ENCODE results near the gene SPON2.

The SPON2 gene

GRCh38 chr4:1151541-1151940 lies 20.8 kb downstream of the SPON2 start:
- TF ChIP-seq FOXP2 (optimal IDR thresholded peaks at IDR 0.05; ENCODE audit: borderline replicate concordance, extremely low read depth, extremely low read length, insufficient read depth) (no peak), TAF1 (IDR thresholded peaks at IDR 0.05; ENCODE audit: borderline replicate concordance, insufficient read depth, low read length) (no peak), POLR2AphosphoS5 (IDR thresholded peaks at IDR 0.05; ENCODE audit: low read depth, low read length) (no peak), REST (IDR thresholded peaks at IDR 0.05; ENCODE audit: insufficient read depth in 1 of 2, low read depth in 2 of 2, low read length in 2 of 2) (no peak), SIN3A (IDR thresholded peaks at IDR 0.05; ENCODE audit: borderline replicate concordance, insufficient read depth, low read length) (no peak)

- TF ChIP-seq REST (IDR thresholded peaks at IDR 0.05; ENCODE audit: insufficient read depth in 1 of 2, low read depth in 2 of 2, low read length in 2 of 2) (no peak), TAF1 (IDR thresholded peaks at IDR 0.05; ENCODE audit: borderline replicate concordance, insufficient read depth, low read length) (no peak), POLR2AphosphoS5 (IDR thresholded peaks at IDR 0.05; ENCODE audit: low read depth, low read length) (no peak), SIN3A (IDR thresholded peaks at IDR 0.05; ENCODE audit: borderline replicate concordance, insufficient read depth, low read length) (no peak), FOXP2 (optimal IDR thresholded peaks at IDR 0.05; ENCODE audit: borderline replicate concordance, extremely low read depth, extremely low read length, insufficient read depth) (no peak)
Measured at GRCh38 chr4:1150875-1151274, 21.5 kb downstream of the SPON2 start.

- TF ChIP-seq POLR2AphosphoS5 (IDR thresholded peaks at IDR 0.05; ENCODE audit: low read depth, low read length) (no peak), FOXP2 (optimal IDR thresholded peaks at IDR 0.05; ENCODE audit: borderline replicate concordance, extremely low read depth, extremely low read length, insufficient read depth) (no peak), REST (IDR thresholded peaks at IDR 0.05; ENCODE audit: insufficient read depth in 1 of 2, low read depth in 2 of 2, low read length in 2 of 2) (no peak), SIN3A (IDR thresholded peaks at IDR 0.05; ENCODE audit: borderline replicate concordance, insufficient read depth, low read length) (no peak), TAF1 (IDR thresholded peaks at IDR 0.05; ENCODE audit: borderline replicate concordance, insufficient read depth, low read length) (no peak)
Measured at GRCh38 chr4:1139860-1140259, 32.5 kb downstream of the SPON2 start.

GRCh38 chr4:1137850-1138249 lies 34.5 kb downstream of the SPON2 start:
- TF ChIP-seq POLR2AphosphoS5 (IDR thresholded peaks at IDR 0.05; ENCODE audit: low read depth, low read length), result no peak
- no peak for TF ChIP-seq FOXP2 (optimal IDR thresholded peaks at IDR 0.05; ENCODE audit: borderline replicate concordance, extremely low read depth, extremely low read length, insufficient read depth)
- no peak for TF ChIP-seq TAF1 (IDR thresholded peaks at IDR 0.05; ENCODE audit: borderline replicate concordance, insufficient read depth, low read length)

- TF ChIP-seq REST (IDR thresholded peaks at IDR 0.05; ENCODE audit: insufficient read depth in 1 of 2, low read depth in 2 of 2, low read length in 2 of 2) (no peak), SIN3A (IDR thresholded peaks at IDR 0.05; ENCODE audit: borderline replicate concordance, insufficient read depth, low read length) (no peak)
Measured at GRCh38 chr4:1137063-1137776, 35.2 kb downstream of the SPON2 start.
